Epithelial cell of proximal tubule (primary cell): ENCODE data around the gene AP4E1. TPM values are rescaled to one million over a fixed set of nuclear protein-coding genes. Genes with fewer than 3 reads are reported as not detected.

Source experiments
- DNase-seq: peaks from one replicate; pipeline ENCODE4 v3.0.0-alpha.2; 2011; ENCODE audit warnings: low read depth
- H3K4me3 ChIP-seq: 2 replicates; pipeline ENCODE4 v1.5.1; 2011; ENCODE audit warnings: low read depth, mild to moderate bottlenecking, low read length
- total RNA-seq: library from RNA; depleted of rRNA; stranded (reverse); fragments of >200 nt; gene quantifications from 2 replicates; pipeline ENCODE4 v1.2.3, GENCODE V29; 2015
- TF ChIP-seq, protein P1 (sequence below): conservative IDR thresholded peaks from 2 replicates; pipeline ENCODE4 v1.5.1; 2012; ENCODE audit warnings: low read depth, mild to moderate bottlenecking, low read length

The AP4E1 gene
- total RNA-seq, 1 donor from 2014 or later = 4.6 TPM

DNA sequence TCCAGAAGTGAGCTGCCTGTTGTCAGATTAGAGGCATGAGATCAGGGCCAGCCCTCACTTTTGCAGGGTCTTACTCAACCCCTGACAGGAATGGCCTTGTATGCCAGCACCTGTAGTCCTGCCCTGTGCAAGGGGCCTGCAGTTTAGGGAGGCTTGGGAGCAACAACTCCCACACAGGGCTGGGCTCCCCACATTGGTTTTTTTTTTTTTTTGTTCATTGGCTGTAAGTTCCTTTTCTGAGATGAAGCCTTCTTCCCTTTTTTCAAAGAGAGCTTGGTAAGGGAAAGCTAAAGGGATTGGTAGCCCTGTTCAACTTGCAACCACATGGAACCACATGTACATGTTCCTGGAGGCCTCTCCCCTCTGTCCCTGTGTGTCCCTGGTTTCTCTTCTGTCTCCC is 139.8 kb downstream of the AP4E1 start:
- no peak for DNase-seq
- no peak overlapping the region for H3K4me3 ChIP-seq
- TF ChIP-seq, protein P1, sequence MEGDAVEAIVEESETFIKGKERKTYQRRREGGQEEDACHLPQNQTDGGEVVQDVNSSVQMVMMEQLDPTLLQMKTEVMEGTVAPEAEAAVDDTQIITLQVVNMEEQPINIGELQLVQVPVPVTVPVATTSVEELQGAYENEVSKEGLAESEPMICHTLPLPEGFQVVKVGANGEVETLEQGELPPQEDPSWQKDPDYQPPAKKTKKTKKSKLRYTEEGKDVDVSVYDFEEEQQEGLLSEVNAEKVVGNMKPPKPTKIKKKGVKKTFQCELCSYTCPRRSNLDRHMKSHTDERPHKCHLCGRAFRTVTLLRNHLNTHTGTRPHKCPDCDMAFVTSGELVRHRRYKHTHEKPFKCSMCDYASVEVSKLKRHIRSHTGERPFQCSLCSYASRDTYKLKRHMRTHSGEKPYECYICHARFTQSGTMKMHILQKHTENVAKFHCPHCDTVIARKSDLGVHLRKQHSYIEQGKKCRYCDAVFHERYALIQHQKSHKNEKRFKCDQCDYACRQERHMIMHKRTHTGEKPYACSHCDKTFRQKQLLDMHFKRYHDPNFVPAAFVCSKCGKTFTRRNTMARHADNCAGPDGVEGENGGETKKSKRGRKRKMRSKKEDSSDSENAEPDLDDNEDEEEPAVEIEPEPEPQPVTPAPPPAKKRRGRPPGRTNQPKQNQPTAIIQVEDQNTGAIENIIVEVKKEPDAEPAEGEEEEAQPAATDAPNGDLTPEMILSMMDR = no peak

GRCh38 chr15:51049081-51049480 is 140.6 kb downstream of the AP4E1 start:
- TF ChIP-seq, protein P1 = no peak
- no peak for DNase-seq
- H3K4me3 ChIP-seq = no peak overlapping the region

DNA sequence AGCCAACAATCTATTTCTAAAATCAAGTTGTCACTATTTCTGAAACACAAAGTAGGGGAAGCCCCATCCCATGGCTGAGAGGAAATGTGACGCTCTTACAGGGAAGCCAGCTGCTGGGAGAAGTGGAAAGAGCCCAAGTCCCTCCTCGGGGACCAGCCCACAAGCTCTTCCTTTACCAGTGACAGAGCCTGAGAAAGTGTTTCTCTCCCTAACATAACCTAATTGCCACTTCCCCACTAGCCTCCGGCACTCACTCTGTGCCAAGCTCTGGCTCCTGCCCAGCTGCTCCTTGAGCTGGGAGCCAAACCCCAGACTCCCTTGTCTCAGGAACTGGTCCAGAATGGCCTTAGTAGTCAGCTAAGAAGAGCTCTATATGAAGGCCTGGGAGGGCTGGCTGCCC is 143.3 kb downstream of the AP4E1 start:
- TF ChIP-seq, protein P1 = no peak
- no peak overlapping the region for H3K4me3 ChIP-seq
- DNase-seq = no peak

GRCh38 chr15:51053571-51053970 is 145.1 kb downstream of the AP4E1 start:
- H3K4me3 ChIP-seq = no peak overlapping the region
- DNase-seq = no peak
- TF ChIP-seq, protein P1 = no peak

DNA sequence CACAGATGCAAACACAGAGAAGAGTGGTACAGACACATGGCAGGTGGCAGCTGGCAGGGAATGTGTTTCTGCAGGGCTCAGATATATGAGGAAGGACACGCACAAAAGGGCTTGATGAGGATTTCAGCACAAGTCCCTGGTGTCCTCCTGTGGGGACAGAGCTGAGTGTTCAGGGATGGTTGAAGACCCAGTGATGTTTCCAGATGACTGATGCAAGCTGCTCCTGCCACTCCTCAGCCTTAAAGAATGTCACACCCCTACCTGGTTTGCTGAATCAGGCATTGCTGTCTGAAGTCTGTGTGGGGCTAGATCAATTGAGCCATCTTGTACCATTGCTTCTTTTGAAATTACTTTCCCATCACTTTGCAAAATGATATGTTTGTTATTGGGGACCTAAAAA is 146.1 kb downstream of the AP4E1 start:
- DNase-seq = no peak
- H3K4me3 ChIP-seq = no peak overlapping the region
- TF ChIP-seq, protein P1 = no peak

Other genes starting within 250 kb of the AP4E1 start
- 16.6 and 16.8 TPM in 2 replicates for gene TRPM7, start 221.9 kb upstream of the AP4E1 start, total RNA-seq
- 87.0 and 95.9 TPM in 2 replicates for gene SPPL2A, start 143.0 kb upstream of the AP4E1 start, total RNA-seq
- gene TNFAIP8L3, start 186.2 kb downstream of the AP4E1 start, total RNA-seq = 0.07 TPM in 1 of 2 replicates, not detected in the other